ENCODE measurements around the gene SPSB1. TPM values are rescaled to one million over a fixed set of nuclear protein-coding genes. Genes with fewer than 3 reads are reported as not detected.

The SPSB1 gene
- total RNA-seq, 1 donor from 2014 or later: 60.0 TPM

- peaks cover 1% of the 10 kb centered on the region for H3K36me3 ChIP-seq (ENCODE audit: control insufficient read depth, insufficient read depth, low read length)
- H3K4me3 ChIP-seq (ENCODE audit: low read depth, low read length): no peak overlapping the region
- no peak for DNase-seq (ENCODE audit: low read depth)
- no peaks in the 10 kb centered on the region for H3K27me3 ChIP-seq (ENCODE audit: control insufficient read depth, insufficient read depth, low read length)
- no peak for TF ChIP-seq CTCF (IDR thresholded peaks at IDR 0.05; ENCODE audit: insufficient read depth, low read length, poor library complexity, severe bottlenecking)
These were observed 47.6 kb downstream of the SPSB1 start for GRCh38 chr1:9340172-9340854.

GRCh38 chr1:9340864-9341263, 48.2 kb downstream of the SPSB1 start:
- no peak for TF ChIP-seq CTCF (IDR thresholded peaks at IDR 0.05; ENCODE audit: insufficient read depth, low read length, poor library complexity, severe bottlenecking)
- no peak for DNase-seq (ENCODE audit: low read depth)
- peaks cover 1% of the 10 kb centered on the region for H3K36me3 ChIP-seq (ENCODE audit: control insufficient read depth, insufficient read depth, low read length)

GRCh38 chr1:9341301-9341845, 48.7 kb downstream of the SPSB1 start:
- no peak for DNase-seq (ENCODE audit: low read depth)
- TF ChIP-seq CTCF (IDR thresholded peaks at IDR 0.05; ENCODE audit: insufficient read depth, low read length, poor library complexity, severe bottlenecking): no peak
- Histone ChIP-seq H3K4me3 (ENCODE audit: low read depth, low read length) (no peak overlapping the region), H3K27me3 (ENCODE audit: control insufficient read depth, insufficient read depth, low read length) (no peaks in the 10 kb centered on the region), H3K36me3 (ENCODE audit: control insufficient read depth, insufficient read depth, low read length) (peaks cover 1% of the 10 kb centered on the region)

More at GRCh38 chr1:9340864-9341263, 48.2 kb downstream of the SPSB1 start:
- no peak overlapping the region for H3K4me3 ChIP-seq (ENCODE audit: low read depth, low read length)
- no peaks in the 10 kb centered on the region for H3K27me3 ChIP-seq (ENCODE audit: control insufficient read depth, insufficient read depth, low read length)

- no peak for DNase-seq (ENCODE audit: low read depth)
- H3K36me3 ChIP-seq (ENCODE audit: control insufficient read depth, insufficient read depth, low read length): peaks cover 1% of the 10 kb centered on the region
- no peaks in the 10 kb centered on the region for H3K27me3 ChIP-seq (ENCODE audit: control insufficient read depth, insufficient read depth, low read length)
- no peak for TF ChIP-seq CTCF (IDR thresholded peaks at IDR 0.05; ENCODE audit: insufficient read depth, low read length, poor library complexity, severe bottlenecking)
- no peak overlapping the region for H3K4me3 ChIP-seq (ENCODE audit: low read depth, low read length)
These were observed 50.6 kb downstream of the SPSB1 start for GRCh38 chr1:9343269-9343668.

GRCh38 chr1:9344426-9345200, 51.9 kb downstream of the SPSB1 start:
- Histone ChIP-seq H3K27me3 (ENCODE audit: control insufficient read depth, insufficient read depth, low read length) (no peaks in the 10 kb centered on the region), H3K36me3 (ENCODE audit: control insufficient read depth, insufficient read depth, low read length) (peaks cover 1% of the 10 kb centered on the region), H3K4me3 (ENCODE audit: low read depth, low read length) (no peak overlapping the region)
- no peak for TF ChIP-seq CTCF (IDR thresholded peaks at IDR 0.05; ENCODE audit: insufficient read depth, low read length, poor library complexity, severe bottlenecking)
- no peak for DNase-seq (ENCODE audit: low read depth)

All from kidney epithelial cell (primary cell).